Esophagus squamous epithelium (tissue), 5 donors: Measurements from ENCODE around the gene COL4A2. TPM values are rescaled to one million over a fixed set of nuclear protein-coding genes. Genes with fewer than 3 reads are reported as not detected.
"Not testable (repeated sequence)": the region's sequence is repeated elsewhere in the genome, so short reads cannot be mapped to it uniquely, and the experiment has no call there.

ENCODE experiments used
- DNase-seq: peaks from one replicate; lab custom pipeline; 2025; lab: John Stamatoyannopoulos, UW
- H3K27ac ChIP-seq, 4 donors: fragments of 200-600 bp; sonication (generic); one replicate each; pipeline ENCODE4 v1.5.1; 2016 to 2019; ENCODE audit warnings: mild to moderate bottlenecking in 1 of 4
- H3K27me3 ChIP-seq, 4 donors: fragments of 200-600 bp; sonication (generic); 1 replicate in 3 of 4; 2 replicates in 1 of 4; pipeline versions ENCODE4 v1.5.1 to v1.6.0; 2017 to 2021; ENCODE audit warnings: antibody characterized with exemption in 1 of 4
- H3K36me3 ChIP-seq, 3 donors: fragments of 200-600 bp; sonication (generic); one replicate each; pipeline ENCODE4 v1.5.1; 2016 to 2019
- H3K4me1 ChIP-seq, 3 donors: fragments of 200-600 bp; sonication (generic); one replicate each; pipeline ENCODE4 v1.5.1; 2017 to 2019
- H3K4me3 ChIP-seq, 4 donors: fragments of 200-600 bp; sonication (generic); 1 replicate in 3 of 4; 2 replicates in 1 of 4; pipeline ENCODE4 v1.5.1; 2016 to 2019; ENCODE audit warnings: mild to moderate bottlenecking in 2 of 4, moderate library complexity in 1 of 4
- H3K9me3 ChIP-seq, 3 donors: fragments of 200-600 bp; sonication (generic); one replicate each; pipeline ENCODE4 v1.5.1; 2016 to 2019
- POLR2A ChIP-seq, 4 donors: fragments of 450-650 bp; IDR thresholded peaks; one replicate each; pipeline ENCODE4 v1.6.1; 2017; ENCODE audit warnings: antibody characterized with exemption in 4 of 4, mild to moderate bottlenecking in 4 of 4, moderate library complexity in 3 of 4
- WGBS, 2 donors: methylation state at CpG; one replicate each; pipeline ENCODE4 v1.1.5; 2018; 5-methylcytosine and 5-hydroxymethylcytosine counted together
- intact Hi-C: fragments of 100-400 bp; cut with DNase I; formaldehyde crosslinking; loops from one replicate; pipeline ENCODE4 v1.15.0; 2022
- total RNA-seq, 4 donors: library from RNA; depleted of rRNA; stranded (reverse); fragments of >200 nt; gene quantifications; one replicate each; pipeline ENCODE4 v1.1.0, GENCODE V29; 2016
- TF ChIP-seq, protein P1 (sequence below), 6 experiments: fragments of 450-650 bp in 4 of 6; fragments of 200-600 bp in 2 of 6; sonication (generic) in 2 of 6; IDR thresholded peaks; one replicate each; pipeline ENCODE4 v1.5.1; 2016 to 2019; ENCODE audit warnings: antibody characterized with exemption in 6 of 6, mild to moderate bottlenecking in 4 of 6, moderate library complexity in 4 of 6
- donor health status: DM: yes; HTN: yes; CAD: no.

Gene COL4A2
- total RNA-seq, 4 donors from 2014 or later = 11.9 to 102 (median 43.5) TPM

DNA sequence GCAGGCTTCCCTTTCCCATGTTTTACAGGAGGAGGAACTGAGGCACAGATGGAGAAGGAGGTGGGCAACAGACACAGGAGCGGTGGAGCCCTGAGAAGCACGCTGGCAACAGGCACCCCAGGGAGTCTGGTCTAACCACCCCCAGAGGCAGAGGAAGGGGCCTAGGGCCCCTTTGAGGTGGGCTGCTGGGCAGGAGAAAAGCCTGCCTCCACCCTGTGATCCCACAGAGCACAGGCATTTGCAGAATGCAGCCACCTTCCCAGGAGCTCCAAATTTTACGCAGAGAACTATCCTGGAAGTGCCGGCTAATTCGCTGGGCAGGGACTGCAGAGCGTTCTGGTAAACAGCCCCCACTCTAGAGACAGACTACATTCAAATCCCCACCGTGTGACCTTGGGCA, 224.0 kb downstream of the COL4A2 start:
- Histone ChIP-seq H3K9me3 (no peaks in the 10 kb centered on the region), H3K27me3 (no peaks in the 10 kb centered on the region), H3K4me1 (peaks cover 3 to 17% (median 5%) of the 10 kb centered on the region in 3 donors), H3K27ac (no peak overlapping the region), H3K4me3 (no peak overlapping the region), H3K36me3 (no peaks in the 10 kb centered on the region)
- WGBS, 2 donors = 76 to 94% methylated on average over 6 of the region's 7 CpGs
- intact Hi-C loops = no loop called here
- no peak for DNase-seq
- no peak for TF ChIP-seq POLR2A (IDR thresholded peaks at IDR 0.05)
- TF ChIP-seq, protein P1, sequence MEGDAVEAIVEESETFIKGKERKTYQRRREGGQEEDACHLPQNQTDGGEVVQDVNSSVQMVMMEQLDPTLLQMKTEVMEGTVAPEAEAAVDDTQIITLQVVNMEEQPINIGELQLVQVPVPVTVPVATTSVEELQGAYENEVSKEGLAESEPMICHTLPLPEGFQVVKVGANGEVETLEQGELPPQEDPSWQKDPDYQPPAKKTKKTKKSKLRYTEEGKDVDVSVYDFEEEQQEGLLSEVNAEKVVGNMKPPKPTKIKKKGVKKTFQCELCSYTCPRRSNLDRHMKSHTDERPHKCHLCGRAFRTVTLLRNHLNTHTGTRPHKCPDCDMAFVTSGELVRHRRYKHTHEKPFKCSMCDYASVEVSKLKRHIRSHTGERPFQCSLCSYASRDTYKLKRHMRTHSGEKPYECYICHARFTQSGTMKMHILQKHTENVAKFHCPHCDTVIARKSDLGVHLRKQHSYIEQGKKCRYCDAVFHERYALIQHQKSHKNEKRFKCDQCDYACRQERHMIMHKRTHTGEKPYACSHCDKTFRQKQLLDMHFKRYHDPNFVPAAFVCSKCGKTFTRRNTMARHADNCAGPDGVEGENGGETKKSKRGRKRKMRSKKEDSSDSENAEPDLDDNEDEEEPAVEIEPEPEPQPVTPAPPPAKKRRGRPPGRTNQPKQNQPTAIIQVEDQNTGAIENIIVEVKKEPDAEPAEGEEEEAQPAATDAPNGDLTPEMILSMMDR (IDR thresholded peaks at IDR 0.05) = no peak

DNA sequence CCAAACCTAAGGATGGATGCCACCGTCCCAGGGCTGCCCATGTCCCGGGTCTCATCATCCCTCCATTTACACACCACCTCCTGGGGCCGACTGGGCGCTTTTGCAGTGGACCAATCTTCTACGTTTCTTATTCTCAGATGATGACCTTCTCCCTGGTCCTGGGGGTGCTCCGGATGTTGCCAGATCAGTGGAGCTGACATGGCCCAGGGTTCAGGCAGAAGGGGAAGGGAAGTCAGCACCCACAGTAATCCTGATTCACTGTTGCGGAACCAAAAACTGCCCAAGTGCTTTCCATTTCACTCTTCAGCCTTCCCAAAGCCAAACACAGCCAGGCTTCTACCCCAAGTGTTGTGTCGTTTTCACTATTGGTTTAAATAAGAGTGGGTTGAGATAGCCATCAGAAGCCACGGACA, 224.6 kb downstream of the COL4A2 start:
- Histone ChIP-seq H3K4me3 (no peak overlapping the region), H3K4me1 (peaks cover 3 to 14% (median 5%) of the 10 kb centered on the region in 3 donors), H3K27me3 (no peaks in the 10 kb centered on the region), H3K36me3 (no peaks in the 10 kb centered on the region), H3K27ac (no peak overlapping the region), H3K9me3 (no peaks in the 10 kb centered on the region)
- no peak for TF ChIP-seq POLR2A (IDR thresholded peaks at IDR 0.05)
- TF ChIP-seq, protein P1 (IDR thresholded peaks at IDR 0.05) = no peak
- 89 to 94% methylated on average over 7 to 9 of the region's 9 CpGs for WGBS, 2 donors
- intact Hi-C loops = no loop called here
- no peak for DNase-seq

DNA sequence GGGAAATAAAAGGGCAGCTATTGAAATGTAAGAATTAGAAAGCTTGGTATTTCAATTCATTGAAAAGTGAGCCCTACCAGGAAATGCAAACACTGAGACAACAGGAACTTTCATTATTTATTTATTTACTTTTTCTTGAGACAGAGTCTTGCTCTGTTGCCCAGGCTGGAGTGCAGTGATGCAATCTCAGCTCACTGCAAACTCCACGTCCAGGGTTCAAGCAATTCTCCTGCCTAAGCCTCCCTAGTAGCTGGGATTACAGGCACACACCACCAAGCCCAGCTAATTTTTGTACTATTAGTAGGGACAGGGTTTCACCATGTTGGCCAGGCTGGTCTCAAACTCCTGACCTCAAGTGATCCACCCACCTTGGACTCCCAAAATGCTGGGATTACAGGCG, 225.2 kb downstream of the COL4A2 start:
- H3K4me1 ChIP-seq, H3K27me3 ChIP-seq, H3K4me3 ChIP-seq, intact Hi-C loops, H3K9me3 ChIP-seq, H3K27ac ChIP-seq, DNase-seq, H3K36me3 ChIP-seq: not testable (repeated sequence)
- WGBS, 2 donors = 56 to 58% methylated on average over 1 to 2 of the region's 2 CpGs

DNA sequence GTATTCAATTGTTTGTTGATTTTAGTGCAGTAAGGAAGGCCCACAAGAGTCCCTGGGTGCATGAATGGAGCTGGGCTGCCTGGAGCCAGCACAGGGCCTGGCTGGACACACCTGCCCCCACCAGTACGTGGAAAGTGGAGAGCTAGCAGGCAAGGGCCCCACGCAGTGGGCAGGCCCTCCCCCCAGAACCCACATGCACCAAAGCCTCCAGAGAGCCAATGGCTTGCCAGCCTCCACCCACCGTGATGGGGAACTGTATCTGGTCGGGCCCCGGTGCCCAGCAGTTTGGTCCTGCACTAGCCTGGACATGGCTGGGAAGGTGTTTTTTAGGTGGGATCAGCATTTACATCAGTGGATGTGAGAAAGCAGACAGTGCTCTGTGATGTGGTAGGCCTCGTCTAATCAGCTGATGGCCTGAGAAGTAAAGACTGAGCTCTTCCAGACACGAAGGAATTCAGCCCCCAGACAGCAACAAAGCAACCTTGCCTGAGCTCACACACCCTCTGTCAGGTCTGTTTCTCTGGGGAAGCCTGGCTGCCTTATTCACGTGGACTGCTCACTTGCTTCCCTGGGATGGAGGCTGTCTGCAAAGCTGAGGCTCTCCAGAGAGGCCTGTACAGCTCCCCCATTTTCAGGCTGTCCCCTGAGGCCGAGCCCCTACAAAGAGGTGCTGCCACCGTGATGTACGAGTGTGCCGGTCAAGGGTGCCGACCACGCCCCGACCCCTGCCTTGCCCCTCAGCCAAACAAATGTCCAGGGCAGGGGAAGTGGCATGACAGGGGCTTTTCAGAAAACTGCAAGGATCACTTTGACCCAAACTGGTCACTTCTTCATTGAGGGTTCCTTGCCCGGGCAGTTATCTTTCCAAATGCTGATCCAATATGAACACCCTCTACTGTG, 226.9 kb downstream of the COL4A2 start:
- Histone ChIP-seq H3K27me3 (no peaks in the 10 kb centered on the region), H3K4me1 (peaks cover 0 to 8% (median 0%) of the 10 kb centered on the region in 3 donors), H3K4me3 (no peak overlapping the region), H3K27ac (no peak overlapping the region), H3K36me3 (no peaks in the 10 kb centered on the region), H3K9me3 (no peaks in the 10 kb centered on the region)
- 40 to 67% methylated on average over 1 to 2 of the region's 16 CpGs for WGBS, 2 donors
- no peak for TF ChIP-seq POLR2A (IDR thresholded peaks at IDR 0.05)
- TF ChIP-seq, protein P1 (IDR thresholded peaks at IDR 0.05) = no peak
- DNase-seq = no peak
- intact Hi-C loops = no loop called here

DNA sequence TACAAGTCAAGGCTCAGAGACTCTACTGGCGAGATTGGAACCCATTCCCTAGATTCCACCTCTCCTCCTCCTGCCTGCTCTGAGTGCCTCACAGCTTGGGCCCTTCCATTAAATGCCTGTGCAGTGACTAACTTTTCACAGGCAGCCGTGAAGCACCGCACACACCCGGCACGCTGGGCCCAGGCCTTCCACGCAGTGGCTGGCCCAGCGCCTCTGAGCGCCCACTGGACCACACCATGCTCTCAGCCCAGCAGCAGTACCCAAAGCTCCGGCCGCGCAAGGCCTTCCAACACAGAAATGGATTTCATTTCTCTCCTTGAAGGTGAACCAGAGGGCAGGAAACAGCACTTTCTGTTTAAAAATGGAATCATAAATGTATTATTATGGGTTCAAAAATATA, 228.4 kb downstream of the COL4A2 start:
- 96 to 100% methylated on average over 6 to 11 of the region's 11 CpGs for WGBS, 2 donors
- H3K27ac ChIP-seq = peak overlapping the region in 3 of 4 donors; percentile 25 to 70 (median 42)
- intact Hi-C loops = no loop called here
- no peaks in the 10 kb centered on the region for H3K27me3 ChIP-seq
- H3K36me3 ChIP-seq = no peaks in the 10 kb centered on the region
- no peak overlapping the region for H3K4me3 ChIP-seq
- H3K9me3 ChIP-seq = no peaks in the 10 kb centered on the region
- peaks cover 0 to 8% (median 0%) of the 10 kb centered on the region in 3 donors for H3K4me1 ChIP-seq
- TF ChIP-seq, protein P1 (IDR thresholded peaks at IDR 0.05) = no peak
- TF ChIP-seq POLR2A (IDR thresholded peaks at IDR 0.05) = no peak
- no peak for DNase-seq
